HCEC 1CT (cell line): Measurements from ENCODE around the gene DLG2.

ENCODE experiments used
- DNase-seq: peaks from one replicate; pipeline ENCODE4 v3.0.0-alpha.2; 2017

DLG2 gene

GRCh38 chr11:83725269-83725560 lies 1901.9 kb downstream of the DLG2 start:
- no peak for DNase-seq

- DNase-seq: peak; percentile 34
Measured at GRCh38 chr11:83723999-83724398, 1903.1 kb downstream of the DLG2 start.

GRCh38 chr11:83722392-83723119 lies 1904.6 kb downstream of the DLG2 start:
- no peak for DNase-seq

- no peak for DNase-seq
Measured at GRCh38 chr11:83721263-83721662, 1905.9 kb downstream of the DLG2 start.

GRCh38 chr11:83720675-83721074 lies 1906.5 kb downstream of the DLG2 start:
- DNase-seq: no peak

- DNase-seq: no peak
Measured at GRCh38 chr11:83717537-83717936, 1909.6 kb downstream of the DLG2 start.

GRCh38 chr11:83715927-83716535 lies 1911.1 kb downstream of the DLG2 start:
- no peak for DNase-seq

- DNase-seq: no peak
Measured at GRCh38 chr11:83713708-83714107, 1913.4 kb downstream of the DLG2 start.

- no peak for DNase-seq
Measured at GRCh38 chr11:83711106-83711527, 1916.0 kb downstream of the DLG2 start.

GRCh38 chr11:83709434-83709833 lies 1917.7 kb downstream of the DLG2 start:
- no peak for DNase-seq

GRCh38 chr11:83706566-83706965 lies 1920.6 kb downstream of the DLG2 start:
- DNase-seq: no peak

GRCh38 chr11:83702796-83703195 lies 1924.3 kb downstream of the DLG2 start:
- no peak for DNase-seq

- DNase-seq: no peak
Measured at GRCh38 chr11:83697518-83697917, 1929.6 kb downstream of the DLG2 start.

- no peak for DNase-seq
Measured at GRCh38 chr11:83695046-83695445, 1932.1 kb downstream of the DLG2 start.

GRCh38 chr11:83694191-83694910 lies 1932.8 kb downstream of the DLG2 start:
- no peak for DNase-seq

GRCh38 chr11:83693306-83693992 lies 1933.7 kb downstream of the DLG2 start:
- DNase-seq: no peak

GRCh38 chr11:83692675-83693074 lies 1934.5 kb downstream of the DLG2 start:
- no peak for DNase-seq

GRCh38 chr11:83691451-83691950 lies 1935.6 kb downstream of the DLG2 start:
- no peak for DNase-seq

- DNase-seq: no peak
Measured at GRCh38 chr11:83689144-83689780, 1937.9 kb downstream of the DLG2 start.

GRCh38 chr11:83687787-83688186 lies 1939.4 kb downstream of the DLG2 start:
- DNase-seq: no peak

- DNase-seq: no peak
Measured at GRCh38 chr11:83685730-83686129, 1941.4 kb downstream of the DLG2 start.

- DNase-seq: no peak
Measured at GRCh38 chr11:83684071-83684470, 1943.1 kb downstream of the DLG2 start.

- no peak for DNase-seq
Measured at GRCh38 chr11:83682611-83682973, 1944.6 kb downstream of the DLG2 start.
